Neural crest cell (in vitro differentiated cells): ENCODE measurements around the gene LRRC58. TPM values are rescaled to one million over a fixed set of nuclear protein-coding genes. Genes with fewer than 3 reads are reported as not detected.
A peak's percentile ranks its signal among the peaks of the same experiment; 100 is the strongest.

ENCODE experiments used
- DNase-seq: peaks from one replicate; pipeline ENCODE4 v3.0.0; 2021; ENCODE audit warnings: low read depth, mixed read lengths, low spot score
- H3K27ac Mint-ChIP-seq: one replicate; pipeline ENCODE4 v1.8.0; 2021; ENCODE audit warnings: mild to moderate bottlenecking, mixed read lengths; ENCODE audit not compliant: unreplicated experiment
- H3K27me3 Mint-ChIP-seq: 2 replicates; pipeline ENCODE4 v1.8.0; 2021; ENCODE audit warnings: low read depth, mild to moderate bottlenecking, mixed read lengths
- H3K36me3 Mint-ChIP-seq: 2 replicates; pipeline ENCODE4 v1.8.0; 2021; ENCODE audit warnings: low read depth, mild to moderate bottlenecking, mixed read lengths
- H3K4me1 Mint-ChIP-seq: 2 replicates; pipeline ENCODE4 v1.8.0; 2021; ENCODE audit warnings: mixed read lengths
- H3K4me3 Mint-ChIP-seq: one replicate; pipeline ENCODE4 v1.8.0; 2021; ENCODE audit warnings: mild to moderate bottlenecking, mixed read lengths
- H3K9me3 Mint-ChIP-seq: 2 replicates; pipeline ENCODE4 v1.8.0; 2021; ENCODE audit warnings: mixed read lengths
- total RNA-seq: library from RNA; stranded (reverse); gene quantifications from 2 replicates; pipeline ENCODE4 v1.2.1, GENCODE V29; 2021
- TF ChIP-seq, protein P1 (sequence below): fragments of 200-600 bp; sonication (generic); conservative IDR thresholded peaks from 2 replicates; pipeline ENCODE4 v1.5.0; 2021; ENCODE audit warnings: antibody characterized with exemption, mild to moderate bottlenecking

The LRRC58 gene
- total RNA-seq, 1 donor from 2014 or later = 25.6 TPM

DNA sequence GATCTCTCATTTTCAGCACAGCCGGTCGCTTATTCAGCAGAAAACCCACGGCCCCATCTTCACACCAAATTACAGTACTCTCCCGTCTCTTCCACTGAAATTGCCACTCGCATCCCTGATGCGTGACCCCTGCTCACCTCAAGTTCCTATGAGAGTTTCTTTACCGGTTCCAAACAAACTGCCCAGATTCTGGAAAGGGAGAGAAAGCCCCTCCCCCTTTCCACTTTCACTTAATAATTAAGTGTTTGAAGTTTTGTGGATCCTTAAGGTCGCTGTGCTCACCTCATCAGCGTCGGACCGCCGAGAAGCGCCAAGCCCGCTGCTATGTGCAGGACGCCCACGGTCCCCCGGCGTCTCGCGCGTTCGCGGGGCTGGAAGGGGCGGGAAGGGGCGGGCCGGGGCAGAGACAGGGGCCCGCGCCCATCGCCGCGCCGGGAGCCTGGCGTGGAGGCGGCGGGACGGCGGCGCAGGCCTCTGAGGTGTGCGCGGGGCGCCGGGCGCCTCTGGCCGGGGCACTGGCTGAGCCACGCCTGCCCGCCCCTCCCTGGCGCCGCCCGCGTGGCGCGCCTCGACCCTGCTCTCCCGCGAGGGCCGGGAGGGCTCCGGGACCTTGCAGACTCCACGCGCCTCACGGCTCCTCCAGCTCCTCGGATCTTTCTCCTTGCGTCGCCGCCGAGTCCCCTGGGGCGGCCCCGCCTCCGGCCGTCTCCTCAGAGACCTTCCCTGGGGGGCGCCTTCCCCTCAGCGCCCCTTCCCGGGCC lies 64.2 kb downstream of the LRRC58 start, which contains the start of gene GPR156:
Gene GPR156 (minus strand): TSS at position 476 of the 761 bp plus-strand sequence. CDS start 41,124 bp downstream, outside the sequence.
- Mint-ChIP-seq H3K36me3 (peaks cover 4% of the 10 kb centered on the region), H3K27me3 (peaks cover 37% of the 10 kb centered on the region), H3K9me3 (peaks cover 2% of the 10 kb centered on the region), H3K27ac (no peak within 1 kb of the TSS), H3K4me1 (peaks cover 4% of the 10 kb centered on the region), H3K4me3 (peak within 1 kb of the TSS; percentile 54)
- TF ChIP-seq, protein P1, sequence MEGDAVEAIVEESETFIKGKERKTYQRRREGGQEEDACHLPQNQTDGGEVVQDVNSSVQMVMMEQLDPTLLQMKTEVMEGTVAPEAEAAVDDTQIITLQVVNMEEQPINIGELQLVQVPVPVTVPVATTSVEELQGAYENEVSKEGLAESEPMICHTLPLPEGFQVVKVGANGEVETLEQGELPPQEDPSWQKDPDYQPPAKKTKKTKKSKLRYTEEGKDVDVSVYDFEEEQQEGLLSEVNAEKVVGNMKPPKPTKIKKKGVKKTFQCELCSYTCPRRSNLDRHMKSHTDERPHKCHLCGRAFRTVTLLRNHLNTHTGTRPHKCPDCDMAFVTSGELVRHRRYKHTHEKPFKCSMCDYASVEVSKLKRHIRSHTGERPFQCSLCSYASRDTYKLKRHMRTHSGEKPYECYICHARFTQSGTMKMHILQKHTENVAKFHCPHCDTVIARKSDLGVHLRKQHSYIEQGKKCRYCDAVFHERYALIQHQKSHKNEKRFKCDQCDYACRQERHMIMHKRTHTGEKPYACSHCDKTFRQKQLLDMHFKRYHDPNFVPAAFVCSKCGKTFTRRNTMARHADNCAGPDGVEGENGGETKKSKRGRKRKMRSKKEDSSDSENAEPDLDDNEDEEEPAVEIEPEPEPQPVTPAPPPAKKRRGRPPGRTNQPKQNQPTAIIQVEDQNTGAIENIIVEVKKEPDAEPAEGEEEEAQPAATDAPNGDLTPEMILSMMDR = peak; percentile 28
- no peak for DNase-seq

- Mint-ChIP-seq H3K27ac (no peak overlapping the region), H3K9me3 (peaks cover 2% of the 10 kb centered on the region), H3K36me3 (no peaks in the 10 kb centered on the region), H3K4me1 (peaks cover 4% of the 10 kb centered on the region), H3K27me3 (peaks cover 31% of the 10 kb centered on the region), H3K4me3 (no peak overlapping the region)
- no peak for DNase-seq
- TF ChIP-seq, protein P1 = no peak
Measured at GRCh38 chr3:120281261-120281660, 67.9 kb downstream of the LRRC58 start.

GRCh38 chr3:120280566-120280965 lies 68.6 kb downstream of the LRRC58 start:
- H3K36me3 Mint-ChIP-seq = no peaks in the 10 kb centered on the region
- H3K4me3 Mint-ChIP-seq = no peak overlapping the region
- TF ChIP-seq, protein P1 = no peak
- peaks cover 8% of the 10 kb centered on the region for H3K4me1 Mint-ChIP-seq
- H3K27me3 Mint-ChIP-seq = peaks cover 24% of the 10 kb centered on the region
- no peak overlapping the region for H3K27ac Mint-ChIP-seq
- peaks cover 2% of the 10 kb centered on the region for H3K9me3 Mint-ChIP-seq
- no peak for DNase-seq

GRCh38 chr3:120280026-120280425 lies 69.1 kb downstream of the LRRC58 start:
- H3K4me1 Mint-ChIP-seq = peaks cover 9% of the 10 kb centered on the region
- no peak overlapping the region for H3K27ac Mint-ChIP-seq
- H3K9me3 Mint-ChIP-seq = peaks cover 2% of the 10 kb centered on the region
- H3K36me3 Mint-ChIP-seq = no peaks in the 10 kb centered on the region
- TF ChIP-seq, protein P1 = no peak
- H3K27me3 Mint-ChIP-seq = peaks cover 22% of the 10 kb centered on the region
- DNase-seq = no peak
- no peak overlapping the region for H3K4me3 Mint-ChIP-seq

DNA sequence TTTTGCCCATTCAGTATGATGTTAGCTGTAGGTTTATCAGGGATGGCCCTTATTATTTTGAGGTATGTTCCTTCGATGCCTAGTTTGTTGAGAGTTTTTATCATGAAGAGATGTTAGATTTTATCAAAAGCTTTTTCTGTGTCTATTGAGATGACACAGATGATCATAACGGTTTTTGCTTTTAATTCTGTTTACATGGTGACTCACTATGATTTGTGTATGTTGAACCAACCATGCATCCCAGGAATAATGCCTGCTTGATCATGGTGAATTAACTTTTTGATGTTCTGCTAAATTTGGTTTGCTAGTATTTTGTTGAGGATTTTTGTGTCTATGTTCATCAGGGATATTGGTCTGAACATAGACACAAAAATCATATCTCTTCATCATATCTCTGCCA lies 72.4 kb downstream of the LRRC58 start:
- H3K36me3 Mint-ChIP-seq = no peaks in the 10 kb centered on the region
- H3K9me3 Mint-ChIP-seq = peaks cover 2% of the 10 kb centered on the region
- DNase-seq = no peak
- H3K27ac Mint-ChIP-seq = no peak overlapping the region
- no peak overlapping the region for H3K4me3 Mint-ChIP-seq
- H3K4me1 Mint-ChIP-seq = peaks cover 5% of the 10 kb centered on the region
- no peaks in the 10 kb centered on the region for H3K27me3 Mint-ChIP-seq
- TF ChIP-seq, protein P1 = no peak
